COR-L47 (cell line): ENCODE measurements around the gene SEBOX.

ENCODE experiments used
- DNase-seq: peaks from one replicate; lab custom pipeline; 2025; lab: John Stamatoyannopoulos, UW

The SEBOX gene

DNA sequence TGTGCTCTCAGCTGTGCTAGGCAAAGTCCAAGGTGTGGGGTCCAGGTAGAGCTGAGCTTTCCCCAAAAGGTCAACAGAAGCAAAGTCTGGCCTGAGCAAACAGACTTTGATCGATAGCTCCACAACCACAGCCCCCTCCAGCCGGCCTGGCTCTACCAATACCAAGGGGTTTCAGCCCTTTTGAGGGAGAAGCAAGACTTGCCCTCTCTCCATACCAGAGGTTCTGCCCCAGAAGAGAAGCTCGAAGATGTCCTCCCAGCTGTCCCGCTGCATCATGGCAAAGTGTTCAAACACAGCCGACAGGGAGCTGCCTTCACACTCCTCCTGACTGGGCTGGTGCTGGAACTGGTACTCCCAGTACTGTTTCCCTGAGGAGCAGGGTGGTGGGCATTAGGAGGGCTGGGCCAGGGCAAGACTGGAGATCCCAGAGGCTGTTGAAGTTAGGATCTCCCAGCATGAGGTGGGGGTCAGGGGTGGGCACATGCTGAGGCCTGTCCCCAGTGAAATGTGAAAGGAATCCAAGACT is 3.4 kb upstream of the SEBOX start:
- no peak for DNase-seq

DNA sequence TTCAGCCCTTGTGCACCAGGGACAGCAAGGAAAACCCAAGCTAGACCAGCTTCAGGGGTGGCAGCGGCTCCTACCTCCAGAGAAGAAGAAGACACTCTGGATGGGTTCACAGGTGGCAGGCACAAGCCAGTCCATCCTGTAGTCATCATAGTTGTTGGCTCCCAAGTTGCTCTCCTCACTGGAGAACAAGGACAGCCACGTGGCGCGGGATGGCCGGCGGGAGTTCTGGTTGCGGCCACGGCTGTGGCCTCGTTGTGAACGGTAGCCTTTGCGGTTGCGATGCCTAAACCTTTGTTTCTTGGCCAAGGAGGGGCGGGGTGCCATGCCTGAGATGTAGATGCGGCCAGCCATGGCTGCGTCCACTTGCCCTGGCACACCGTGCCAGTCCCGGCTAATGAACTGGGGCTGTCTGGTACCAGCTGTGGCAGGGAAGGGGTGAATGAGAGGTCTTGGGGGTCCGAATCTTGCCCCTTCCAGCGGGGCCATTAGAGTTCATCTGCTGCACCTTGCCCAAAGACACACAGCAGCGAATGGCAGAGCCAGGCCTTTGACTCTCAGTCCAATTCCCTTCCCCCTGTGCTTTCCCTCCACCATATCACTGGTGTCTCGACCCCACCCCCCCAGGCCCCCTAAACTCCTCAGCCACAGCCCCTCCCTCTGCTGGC is 2.8 kb upstream of the SEBOX start:
- no peak for DNase-seq

- DNase-seq: no peak
Measured at GRCh38 chr17:28366605-28367004, 1.6 kb upstream of the SEBOX start.

- no peak for DNase-seq
Measured at GRCh38 chr17:28365487-28365886, 488 bp upstream of the SEBOX start.

GRCh38 chr17:28363776-28364650 is 986 bp downstream of the SEBOX start:
- DNase-seq: no peak

DNA sequence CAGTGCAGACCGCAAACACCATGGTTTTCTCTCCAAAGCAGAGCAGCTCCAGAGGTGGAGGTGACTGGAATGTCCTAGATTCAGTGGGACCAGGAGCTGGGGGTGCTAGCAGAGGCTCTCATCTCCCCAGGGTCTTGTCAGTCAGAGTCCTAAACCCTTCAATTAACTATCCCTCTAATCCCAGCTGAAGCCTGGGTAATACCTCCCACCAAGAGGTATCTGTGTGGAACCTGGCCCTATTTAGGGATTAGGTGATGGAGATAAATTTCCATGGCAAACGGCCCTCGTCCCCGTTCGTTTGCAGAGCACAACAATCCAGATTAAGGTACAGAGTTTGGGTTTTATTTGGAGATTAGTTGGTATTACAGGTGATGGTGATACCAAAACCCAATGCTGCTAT is 1.8 kb downstream of the SEBOX start:
- no peak for DNase-seq

GRCh38 chr17:28357901-28358197 is 7.2 kb downstream of the SEBOX start:
- DNase-seq: no peak

GRCh38 chr17:28357061-28357900 is 7.7 kb downstream of the SEBOX start, which contains the start of gene POLDIP2:
TSS of gene POLDIP2 (minus strand) at chr17:28357527. CDS start at chr17:28357448, 79 bp downstream.
- peak; percentile 92 for DNase-seq

GRCh38 chr17:28350271-28350670 is 14.7 kb downstream of the SEBOX start:
- no peak for DNase-seq

GRCh38 chr17:28348979-28349378 is 16.0 kb downstream of the SEBOX start:
- DNase-seq: no peak

DNA sequence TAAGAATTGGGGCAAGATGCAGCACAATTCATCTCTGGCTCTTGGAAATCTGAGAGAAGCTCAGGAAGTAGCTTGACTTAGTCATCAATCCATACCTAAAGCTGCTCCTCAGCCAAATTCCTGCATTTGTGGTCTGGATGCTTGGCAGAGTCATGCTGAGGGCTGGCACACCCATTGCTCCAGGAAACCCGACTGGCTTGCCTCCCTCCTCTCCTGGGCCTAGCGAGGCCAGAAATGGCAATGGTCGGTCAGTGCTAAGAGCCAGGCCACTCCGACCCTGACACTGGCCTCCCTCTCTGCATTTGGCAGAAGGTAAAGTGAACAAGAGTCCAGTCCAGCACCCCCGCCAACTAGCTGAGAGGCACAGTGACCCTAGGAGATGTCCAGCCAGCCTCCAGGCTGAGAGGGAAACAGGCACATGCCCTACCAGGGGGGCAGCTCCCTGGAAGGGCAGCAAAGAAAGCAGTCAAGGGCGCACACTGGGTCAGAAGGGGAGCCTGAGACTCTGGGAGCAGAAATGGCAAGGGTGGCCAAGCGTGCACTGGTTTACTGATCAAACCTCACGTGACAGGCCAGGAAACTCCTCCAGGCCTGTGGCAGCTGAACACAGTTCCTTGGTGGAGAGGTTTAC is 17.6 kb downstream of the SEBOX start:
- DNase-seq: no peak

GRCh38 chr17:28346746-28347246 is 18.2 kb downstream of the SEBOX start:
- no peak for DNase-seq

- no peak for DNase-seq
Measured at GRCh38 chr17:28346199-28346580, 18.8 kb downstream of the SEBOX start.

DNA sequence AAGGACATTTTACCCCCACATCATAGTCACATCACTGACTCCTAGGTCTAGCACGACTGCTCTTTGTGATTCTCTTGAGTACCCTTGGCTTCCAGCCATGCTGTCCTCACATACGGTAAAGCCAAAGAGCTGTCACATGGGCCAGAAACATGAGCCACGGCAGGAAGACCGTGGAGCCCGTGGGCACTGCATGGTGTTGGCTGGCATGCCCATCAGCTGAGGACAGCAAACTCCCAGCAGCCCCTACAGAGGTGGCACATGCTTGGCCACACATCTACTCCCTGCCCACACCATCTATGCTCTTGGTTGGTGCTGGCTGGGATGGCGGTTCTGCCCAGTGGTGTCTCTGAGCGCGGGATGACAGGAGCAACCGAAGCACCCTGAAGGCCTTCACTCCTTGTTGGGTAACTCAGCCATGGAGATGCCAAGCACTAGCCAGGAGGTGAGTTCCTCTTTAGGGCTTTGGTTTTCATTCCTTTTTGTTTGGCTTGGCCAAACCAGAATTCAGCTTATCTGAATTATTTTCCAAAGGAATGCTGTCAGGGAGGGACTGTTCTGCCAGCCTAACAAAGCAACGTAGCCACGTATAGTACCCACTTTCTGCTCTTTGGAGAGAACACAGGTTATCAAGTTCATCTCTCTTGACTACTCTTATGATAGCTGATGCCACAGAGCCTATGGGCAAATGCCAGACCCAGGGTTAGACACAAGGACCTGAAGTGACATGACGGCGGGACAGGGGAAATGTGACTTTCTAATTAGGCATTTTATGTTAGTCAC is 19.4 kb downstream of the SEBOX start:
- DNase-seq: no peak

GRCh38 chr17:28344435-28344901 is 20.5 kb downstream of the SEBOX start:
- no peak for DNase-seq

DNA sequence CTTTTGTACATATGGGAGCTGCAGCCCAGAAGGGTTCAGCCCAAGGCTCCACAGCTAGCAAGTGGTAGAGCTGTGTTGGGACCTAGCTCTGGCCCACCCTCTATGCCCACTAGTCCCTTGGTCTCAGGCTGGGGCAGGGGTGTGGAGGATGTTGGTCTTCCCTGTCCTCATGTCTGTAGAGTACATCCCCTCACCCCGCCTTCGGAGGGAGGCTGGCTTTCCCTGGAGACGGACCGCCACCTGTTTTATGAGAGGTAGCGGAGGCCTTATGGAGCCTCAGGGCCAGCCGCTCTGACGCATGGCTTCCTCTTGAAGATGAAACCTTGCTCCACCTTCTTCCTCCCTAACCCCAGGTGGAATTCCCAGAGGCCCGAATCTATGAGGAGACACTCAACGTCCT is 21.0 kb downstream of the SEBOX start:
- DNase-seq: no peak

- DNase-seq: no peak
Measured at GRCh38 chr17:28343491-28343932, 21.5 kb downstream of the SEBOX start.

DNA sequence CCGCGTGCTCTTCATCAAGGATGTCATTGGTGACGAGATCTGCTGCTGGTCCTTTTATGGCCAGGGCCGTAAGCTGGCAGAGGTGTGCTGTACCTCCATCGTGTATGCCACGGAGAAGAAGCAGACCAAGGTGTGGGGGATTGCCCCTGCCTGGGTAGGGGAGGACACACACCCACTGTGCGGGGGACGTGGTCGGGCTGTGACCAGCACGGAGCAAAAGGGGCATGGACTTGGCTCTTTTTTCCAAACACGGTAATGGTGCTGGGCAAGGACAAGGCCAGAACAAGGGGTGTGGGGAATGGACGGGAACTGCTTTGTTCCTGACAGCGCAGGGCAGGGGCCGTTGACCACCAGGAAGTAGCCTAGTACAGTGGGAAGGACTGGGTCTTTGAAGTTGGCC is 22.7 kb downstream of the SEBOX start:
- no peak for DNase-seq

- DNase-seq: no peak
Measured at GRCh38 chr17:28341516-28341915, 23.5 kb downstream of the SEBOX start.

DNA sequence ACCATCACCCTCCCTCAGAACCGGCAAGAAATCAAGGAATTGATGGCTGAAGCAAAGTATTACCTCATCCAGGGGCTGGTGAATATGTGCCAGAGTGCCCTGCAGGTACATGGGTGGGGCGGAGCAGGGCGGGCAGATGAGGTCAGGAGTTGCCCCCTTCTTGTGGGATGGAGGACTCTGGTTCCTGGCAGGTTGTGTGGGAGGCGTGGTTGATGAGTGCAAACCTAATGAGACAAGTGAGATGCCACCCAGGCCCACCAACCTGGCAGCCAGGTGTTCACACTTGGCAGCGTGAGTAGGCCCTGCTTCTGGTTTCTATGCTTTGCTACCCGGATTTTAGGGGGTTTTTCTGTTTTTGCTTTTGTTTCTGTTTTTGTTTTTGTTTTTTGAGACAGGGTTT is 24.6 kb downstream of the SEBOX start:
- no peak for DNase-seq

GRCh38 chr17:28339431-28339830 is 25.6 kb downstream of the SEBOX start:
- DNase-seq: no peak
